Natural killer cell treated with Interleukin-12 subunit alpha and Interleukin-12 subunit beta and Interleukin-15 and Interleukin-18, amount 100 ng/mL, for 72 hours (primary cell): ENCODE measurements around the gene IGFBPL1. TPM values are rescaled to one million over a fixed set of nuclear protein-coding genes. Genes with fewer than 3 reads are reported as not detected.
A peak's percentile ranks its signal among the peaks of the same experiment; 100 is the strongest.

ENCODE experiments used
- ATAC-seq, 2 donors: fragments of 150-1000 bp; cut with Tn5 transposase in 1 of 2; sonication (Bioruptor Pico), chemical (Tn5 transposase) in 1 of 2; 2 replicates each; pipeline ENCODE4 v1.10.0; 2021
- DNase-seq: peaks from one replicate; pipeline ENCODE4 v3.0.0; 2022; ENCODE audit warnings: low spot score
- H3K27ac Mint-ChIP-seq, 2 donors: 1 replicate in 1 of 2; 2 replicates in 1 of 2; pipeline ENCODE4 v1.8.0; 2022; ENCODE audit warnings: mixed read lengths in 2 of 2, mild to moderate bottlenecking in 1 of 2, moderate library complexity in 1 of 2
- H3K27me3 Mint-ChIP-seq, 2 donors: 1 replicate in 1 of 2; 2 replicates in 1 of 2; pipeline ENCODE4 v1.8.0; 2022; ENCODE audit warnings: mixed read lengths in 2 of 2
- H3K36me3 Mint-ChIP-seq: one replicate; pipeline ENCODE4 v1.8.0; 2022; ENCODE audit warnings: mixed read lengths
- H3K4me1 Mint-ChIP-seq, 2 donors: 1 replicate in 1 of 2; 2 replicates in 1 of 2; pipeline ENCODE4 v1.8.0; 2022; ENCODE audit warnings: low read depth in 2 of 2, mixed read lengths in 2 of 2, mild to moderate bottlenecking in 1 of 2
- H3K4me3 Mint-ChIP-seq: one replicate; pipeline ENCODE4 v1.8.0; 2022; ENCODE audit warnings: mixed read lengths
- H3K9me3 Mint-ChIP-seq: 2 replicates; pipeline ENCODE4 v1.8.0; 2022; ENCODE audit warnings: mixed read lengths
- total RNA-seq, 2 donors: library from RNA; stranded (reverse); gene quantifications; one replicate each; pipeline ENCODE4 v1.2.3, GENCODE V29; 2022

Gene IGFBPL1
- total RNA-seq, 2 donors from 2014 or later, result not detected

GRCh38 chr9:38421498-38422211 lies 2.6 kb downstream of the IGFBPL1 start:
- no peak overlapping the region for H3K4me3 Mint-ChIP-seq
- H3K36me3 Mint-ChIP-seq, result no peaks in the 10 kb centered on the region
- ATAC-seq (no peak), DNase-seq (no peak)
- H3K27ac Mint-ChIP-seq, result no peak overlapping the region
- peaks cover 29 to 44% of the 10 kb centered on the region in 2 donors for H3K27me3 Mint-ChIP-seq
- no peaks in the 10 kb centered on the region for H3K9me3 Mint-ChIP-seq
- H3K4me1 Mint-ChIP-seq, result no peaks in the 10 kb centered on the region

DNA sequence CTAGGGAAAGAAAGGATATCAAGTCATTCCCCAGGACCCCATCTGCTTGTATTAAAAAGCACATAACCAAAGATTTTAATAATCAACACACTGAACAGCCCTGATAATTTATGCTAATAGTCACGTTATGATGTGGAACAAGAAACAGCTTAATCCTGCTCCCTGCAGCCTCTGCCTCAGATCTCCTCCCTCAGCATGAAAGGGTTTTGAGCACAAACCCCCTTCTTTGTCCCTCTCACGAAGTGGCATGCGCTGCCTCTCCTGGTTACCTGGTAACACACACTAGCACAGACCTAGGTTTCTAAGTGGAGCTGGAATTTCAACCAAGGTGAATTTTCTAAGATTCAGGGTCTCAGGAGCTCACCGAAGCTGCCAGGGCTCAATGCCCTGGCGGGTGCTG lies 5.1 kb downstream of the IGFBPL1 start:
- Mint-ChIP-seq H3K36me3 (no peaks in the 10 kb centered on the region), H3K4me1 (no peaks in the 10 kb centered on the region), H3K4me3 (no peak overlapping the region), H3K27ac (no peak overlapping the region), H3K27me3 (peaks cover 20 to 29% of the 10 kb centered on the region in 2 donors), H3K9me3 (no peaks in the 10 kb centered on the region)
- ATAC-seq (no peak), DNase-seq (no peak)

DNA sequence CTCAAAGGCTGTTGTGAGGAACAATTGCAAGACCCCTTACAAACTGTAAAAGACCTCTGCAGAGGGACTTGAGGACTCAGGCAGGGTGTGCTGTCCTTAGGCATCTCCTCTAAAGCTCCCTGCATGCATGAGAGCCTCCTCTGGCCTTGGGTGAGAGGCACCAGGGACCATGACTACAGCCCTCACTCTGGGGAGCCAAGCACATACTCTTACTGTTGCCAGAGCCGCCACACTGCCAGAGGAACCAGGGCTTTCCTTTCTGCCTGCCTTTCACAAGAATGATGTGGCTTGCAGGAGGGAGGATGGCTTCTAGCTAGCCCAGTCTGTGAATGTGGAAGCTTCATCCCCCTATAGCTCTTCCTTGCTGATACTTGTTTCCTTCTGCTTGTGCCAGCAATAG lies 5.9 kb downstream of the IGFBPL1 start:
- Mint-ChIP-seq H3K36me3 (no peaks in the 10 kb centered on the region), H3K9me3 (no peaks in the 10 kb centered on the region), H3K27me3 (peaks cover 19 to 26% of the 10 kb centered on the region in 2 donors), H3K4me1 (no peaks in the 10 kb centered on the region), H3K27ac (no peak overlapping the region), H3K4me3 (no peak overlapping the region)
- ATAC-seq (no peak), DNase-seq (no peak)

- H3K27me3 Mint-ChIP-seq, result peaks cover 22 to 24% of the 10 kb centered on the region in 2 donors
- no peak overlapping the region for H3K4me3 Mint-ChIP-seq
- DNase-seq, result no peak
- H3K36me3 Mint-ChIP-seq, result no peaks in the 10 kb centered on the region
- no peaks in the 10 kb centered on the region for H3K4me1 Mint-ChIP-seq
- H3K27ac Mint-ChIP-seq, result no peak overlapping the region
- no peak for ATAC-seq
- H3K9me3 Mint-ChIP-seq, result no peaks in the 10 kb centered on the region
Measured at GRCh38 chr9:38417003-38417945, 7.0 kb downstream of the IGFBPL1 start.

- no peak for DNase-seq
- H3K27ac Mint-ChIP-seq, result no peak overlapping the region
Measured at GRCh38 chr9:38416461-38416860, 7.8 kb downstream of the IGFBPL1 start.

GRCh38 chr9:38415856-38416255 lies 8.4 kb downstream of the IGFBPL1 start:
- Mint-ChIP-seq H3K9me3 (no peaks in the 10 kb centered on the region), H3K27ac (no peak overlapping the region), H3K4me3 (no peak overlapping the region), H3K36me3 (no peaks in the 10 kb centered on the region), H3K4me1 (no peaks in the 10 kb centered on the region), H3K27me3 (peaks cover 21 to 22% of the 10 kb centered on the region in 2 donors)
- DNase-seq (no peak), ATAC-seq (no peak)

More at GRCh38 chr9:38416461-38416860, 7.8 kb downstream of the IGFBPL1 start:
- no peak for ATAC-seq
- Mint-ChIP-seq H3K27me3 (peaks cover 21 to 24% of the 10 kb centered on the region in 2 donors), H3K4me1 (no peaks in the 10 kb centered on the region), H3K36me3 (no peaks in the 10 kb centered on the region), H3K9me3 (no peaks in the 10 kb centered on the region), H3K4me3 (no peak overlapping the region)

DNA sequence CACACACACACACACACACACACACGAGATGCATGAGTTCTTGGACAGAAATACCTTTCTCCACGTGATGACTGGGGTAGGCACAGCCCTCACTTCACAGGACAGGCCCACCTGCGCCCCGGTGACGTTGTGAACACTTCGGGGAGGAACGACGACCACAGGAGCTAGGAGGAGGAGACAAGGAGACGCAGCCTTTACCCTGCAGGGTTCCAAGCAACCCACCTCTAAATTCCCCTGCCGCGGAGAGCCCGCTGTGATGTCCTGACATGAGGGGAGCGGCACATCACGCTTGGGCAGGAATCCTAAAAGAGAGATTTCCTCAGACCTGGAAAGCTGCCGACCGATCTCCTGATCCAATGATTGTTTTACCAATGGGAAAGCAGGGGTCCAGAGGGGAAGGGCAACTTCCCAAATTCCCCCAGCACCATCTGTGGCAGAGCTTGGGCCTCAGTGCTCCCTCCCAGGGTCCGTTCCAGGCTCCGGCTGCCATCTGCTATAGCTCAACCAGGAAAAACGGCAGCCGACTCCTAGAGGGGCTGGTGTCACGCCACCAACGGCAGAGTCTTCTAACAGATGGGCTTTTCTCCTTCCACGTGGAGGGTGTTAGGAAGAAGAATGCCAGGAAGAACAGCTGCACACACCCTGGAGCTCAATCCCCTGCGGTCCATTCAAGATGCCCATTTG lies 10.1 kb downstream of the IGFBPL1 start:
- Mint-ChIP-seq H3K27me3 (peaks cover 21% of the 10 kb centered on the region in 2 donors), H3K4me1 (no peaks in the 10 kb centered on the region), H3K27ac (no peak overlapping the region), H3K4me3 (no peak overlapping the region), H3K36me3 (no peaks in the 10 kb centered on the region), H3K9me3 (no peaks in the 10 kb centered on the region)
- ATAC-seq, result no peak
- no peak for DNase-seq

- ATAC-seq, result no peak
- Mint-ChIP-seq H3K4me1 (no peaks in the 10 kb centered on the region), H3K27ac (no peak overlapping the region), H3K27me3 (peaks cover 27 to 29% of the 10 kb centered on the region in 2 donors), H3K4me3 (no peak overlapping the region), H3K36me3 (no peaks in the 10 kb centered on the region), H3K9me3 (no peaks in the 10 kb centered on the region)
- DNase-seq, result no peak
Measured at GRCh38 chr9:38413283-38413682, 11.0 kb downstream of the IGFBPL1 start.

DNA sequence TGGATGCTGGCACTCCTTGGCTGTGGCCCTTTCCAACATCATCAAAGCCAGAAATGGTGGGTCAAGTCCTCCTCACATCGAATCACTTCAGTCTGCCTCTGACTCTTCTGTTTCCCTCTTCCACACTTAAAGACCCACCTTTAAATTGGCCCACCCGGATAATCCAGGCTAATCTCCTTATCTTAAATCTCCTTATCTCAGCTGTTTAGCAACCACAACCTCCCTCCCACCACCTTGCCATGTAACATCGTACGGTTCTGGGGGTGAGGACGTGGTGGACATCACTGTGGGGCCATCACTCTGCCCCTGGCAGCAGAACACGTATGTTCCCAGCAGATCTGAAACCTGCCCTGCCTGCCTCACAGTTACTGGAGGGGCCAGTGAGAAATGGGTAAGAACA lies 11.5 kb downstream of the IGFBPL1 start:
- no peak overlapping the region for H3K4me3 Mint-ChIP-seq
- H3K4me1 Mint-ChIP-seq, result no peaks in the 10 kb centered on the region
- H3K9me3 Mint-ChIP-seq, result no peaks in the 10 kb centered on the region

GRCh38 chr9:38408719-38409118 lies 15.5 kb downstream of the IGFBPL1 start:
- DNase-seq (no peak), ATAC-seq (peak in 1 of 2 donors; percentile 44)
- peaks cover 33 to 42% of the 10 kb centered on the region in 2 donors for H3K27me3 Mint-ChIP-seq
- H3K9me3 Mint-ChIP-seq, result no peaks in the 10 kb centered on the region
- no peaks in the 10 kb centered on the region for H3K36me3 Mint-ChIP-seq
- peak overlapping the region in 1 of 2 donors; percentile 44 for H3K27ac Mint-ChIP-seq
- no peak overlapping the region for H3K4me3 Mint-ChIP-seq
- H3K4me1 Mint-ChIP-seq, result peaks cover 0 to 3% of the 10 kb centered on the region in 2 donors

More for the DNA sequence above, 11.5 kb downstream of the IGFBPL1 start:
- Mint-ChIP-seq H3K27ac (no peak overlapping the region), H3K36me3 (no peaks in the 10 kb centered on the region), H3K27me3 (peaks cover 27 to 29% of the 10 kb centered on the region in 2 donors)
- DNase-seq, result no peak
- ATAC-seq, result no peak

- H3K4me3 Mint-ChIP-seq, result no peak overlapping the region
- H3K27ac Mint-ChIP-seq, result no peak overlapping the region
Measured at GRCh38 chr9:38406476-38407186, 17.6 kb downstream of the IGFBPL1 start.

DNA sequence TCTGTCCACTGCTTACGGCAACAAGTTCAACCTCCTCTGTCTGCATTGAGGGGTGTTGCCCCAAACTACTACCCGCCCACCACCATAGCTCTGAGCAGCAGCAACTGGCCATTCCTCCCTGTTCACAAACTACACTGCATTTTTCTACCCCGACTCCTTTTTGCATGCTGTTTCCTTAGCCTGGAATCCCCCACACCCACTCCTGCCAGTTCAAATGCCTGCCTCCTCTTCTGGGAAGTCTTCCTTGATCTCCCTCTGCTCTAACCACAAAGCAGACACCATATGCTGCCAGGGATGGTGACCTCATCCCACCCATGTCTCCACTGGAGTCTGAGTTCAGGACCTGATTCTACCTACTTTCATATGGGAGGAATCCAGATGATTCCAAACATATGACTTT lies 18.5 kb downstream of the IGFBPL1 start:
- Mint-ChIP-seq H3K36me3 (no peaks in the 10 kb centered on the region), H3K27me3 (peaks cover 27 to 33% of the 10 kb centered on the region in 2 donors), H3K4me3 (no peak overlapping the region), H3K4me1 (peaks cover 0 to 4% of the 10 kb centered on the region in 2 donors), H3K27ac (no peak overlapping the region), H3K9me3 (no peaks in the 10 kb centered on the region)
- no peak for ATAC-seq
- no peak for DNase-seq

More at GRCh38 chr9:38406476-38407186, 17.6 kb downstream of the IGFBPL1 start:
- Mint-ChIP-seq H3K27me3 (peaks cover 28 to 38% of the 10 kb centered on the region in 2 donors), H3K36me3 (no peaks in the 10 kb centered on the region), H3K4me1 (peaks cover 0 to 3% of the 10 kb centered on the region in 2 donors), H3K9me3 (no peaks in the 10 kb centered on the region)
- no peak for DNase-seq
- no peak for ATAC-seq

DNA sequence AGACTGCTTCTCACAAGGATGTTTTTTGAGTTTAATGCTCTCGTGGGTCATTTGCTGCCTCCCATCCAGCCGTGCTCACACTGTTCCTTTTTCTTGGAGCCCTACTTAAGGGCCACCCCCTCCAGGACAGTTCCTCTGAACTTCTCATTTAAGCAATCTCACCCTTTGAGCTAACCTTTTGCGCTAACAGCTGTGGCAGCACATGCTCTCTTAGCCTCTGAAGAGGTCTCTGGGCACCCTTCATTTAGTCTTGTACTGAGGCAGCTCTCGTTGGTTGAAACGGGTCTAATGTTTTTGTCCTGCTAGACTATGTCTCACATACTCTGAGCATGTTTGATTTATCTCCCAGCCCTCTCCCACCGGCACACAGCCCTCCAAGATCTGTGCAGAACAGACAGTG lies 19.9 kb downstream of the IGFBPL1 start:
- H3K27me3 Mint-ChIP-seq, result peaks cover 27 to 33% of the 10 kb centered on the region in 2 donors
- no peak for ATAC-seq
- DNase-seq, result no peak
- H3K4me3 Mint-ChIP-seq, result no peak overlapping the region
- no peaks in the 10 kb centered on the region for H3K36me3 Mint-ChIP-seq
- no peaks in the 10 kb centered on the region for H3K9me3 Mint-ChIP-seq
- no peak overlapping the region for H3K27ac Mint-ChIP-seq
- peaks cover 0 to 10% of the 10 kb centered on the region in 2 donors for H3K4me1 Mint-ChIP-seq
